SW 1271 (cell line): ENCODE data around the gene WFIKKN2.
"Not testable (repeated sequence)": the region's sequence is repeated elsewhere in the genome, so short reads cannot be mapped to it uniquely, and the experiment has no call there.

ENCODE experiments used
- DNase-seq, 2 experiments: peaks; one replicate each; lab custom pipeline; 2025; lab: John Stamatoyannopoulos, UW

WFIKKN2 gene, protein sequence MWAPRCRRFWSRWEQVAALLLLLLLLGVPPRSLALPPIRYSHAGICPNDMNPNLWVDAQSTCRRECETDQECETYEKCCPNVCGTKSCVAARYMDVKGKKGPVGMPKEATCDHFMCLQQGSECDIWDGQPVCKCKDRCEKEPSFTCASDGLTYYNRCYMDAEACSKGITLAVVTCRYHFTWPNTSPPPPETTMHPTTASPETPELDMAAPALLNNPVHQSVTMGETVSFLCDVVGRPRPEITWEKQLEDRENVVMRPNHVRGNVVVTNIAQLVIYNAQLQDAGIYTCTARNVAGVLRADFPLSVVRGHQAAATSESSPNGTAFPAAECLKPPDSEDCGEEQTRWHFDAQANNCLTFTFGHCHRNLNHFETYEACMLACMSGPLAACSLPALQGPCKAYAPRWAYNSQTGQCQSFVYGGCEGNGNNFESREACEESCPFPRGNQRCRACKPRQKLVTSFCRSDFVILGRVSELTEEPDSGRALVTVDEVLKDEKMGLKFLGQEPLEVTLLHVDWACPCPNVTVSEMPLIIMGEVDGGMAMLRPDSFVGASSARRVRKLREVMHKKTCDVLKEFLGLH

GRCh38 chr17:50835301-50836234 lies at the start of gene WFIKKN2:
Gene WFIKKN2, plus strand, starts transcription at chr17:50835586. Its CDS starts 352 bp downstream, at chr17:50835938.
- no peak for DNase-seq

- DNase-seq = no peak
These were observed 49.3 kb upstream of the WFIKKN2 start for GRCh38 chr17:50785946-50786570.

DNA sequence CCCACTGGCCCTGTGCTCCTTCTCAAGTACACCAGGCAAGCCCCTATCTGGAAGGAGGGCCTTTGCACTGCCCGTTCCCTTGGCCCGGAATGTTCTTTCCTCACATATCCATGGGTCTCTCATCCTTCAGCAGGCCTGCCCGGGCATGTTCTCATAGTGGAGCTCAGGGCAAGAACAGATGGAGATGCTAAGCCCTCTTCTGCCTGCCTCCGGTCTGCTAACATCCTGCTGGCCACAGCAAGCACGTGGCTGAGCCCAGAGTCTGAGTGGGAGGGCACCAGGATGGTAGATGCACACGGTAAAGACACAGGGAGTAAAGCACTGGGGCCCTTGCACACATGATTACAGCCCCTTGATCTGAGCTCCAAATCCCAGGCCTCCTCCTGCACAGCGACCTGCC lies 48.3 kb upstream of the WFIKKN2 start:
- no peak for DNase-seq

- DNase-seq = no peak
These were observed 44.8 kb upstream of the WFIKKN2 start for GRCh38 chr17:50790618-50791017.

- DNase-seq = no peak
These were observed 43.3 kb upstream of the WFIKKN2 start for GRCh38 chr17:50792132-50792531.

DNA sequence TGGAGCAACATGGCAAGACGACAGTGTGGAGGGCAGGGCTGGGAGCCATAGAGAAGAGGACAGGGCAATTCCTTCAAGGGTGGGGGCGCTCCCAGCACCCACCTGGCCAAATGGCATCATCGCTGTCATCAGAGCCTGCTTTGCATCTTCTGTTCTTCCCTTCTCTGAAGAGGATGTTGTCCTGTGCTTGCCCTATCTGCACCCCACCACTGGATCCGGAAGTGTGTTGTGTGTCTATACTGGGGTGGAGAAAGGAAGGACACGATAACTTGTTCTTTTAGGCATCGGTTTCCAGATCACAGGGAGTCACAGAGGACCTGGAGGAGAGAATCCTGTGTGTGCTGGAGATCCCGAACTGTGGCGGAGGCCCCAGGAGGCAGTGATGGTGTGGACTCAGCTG lies 42.4 kb upstream of the WFIKKN2 start:
- DNase-seq = no peak

DNA sequence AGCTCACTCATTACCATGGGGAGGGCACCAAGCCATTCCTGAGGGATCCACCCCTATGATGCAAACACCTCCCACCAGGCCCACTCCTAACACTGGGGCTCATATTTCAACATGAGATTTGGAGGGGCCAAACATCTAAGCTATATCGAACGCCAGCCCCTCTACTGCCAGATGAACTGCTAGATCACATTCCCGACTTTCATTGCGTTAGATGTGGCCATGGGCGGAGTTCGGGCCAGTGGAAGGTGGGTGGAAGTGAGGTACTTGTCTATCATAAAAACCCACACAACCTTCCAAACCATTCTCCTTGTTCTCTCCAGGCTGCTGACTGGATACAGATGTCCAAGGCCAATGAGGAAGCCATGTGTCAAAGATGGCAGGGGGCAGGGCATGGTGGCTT lies 41.0 kb upstream of the WFIKKN2 start:
- DNase-seq = no peak

- no peak for DNase-seq
These were observed 38.1 kb upstream of the WFIKKN2 start for GRCh38 chr17:50797135-50797810.

DNA sequence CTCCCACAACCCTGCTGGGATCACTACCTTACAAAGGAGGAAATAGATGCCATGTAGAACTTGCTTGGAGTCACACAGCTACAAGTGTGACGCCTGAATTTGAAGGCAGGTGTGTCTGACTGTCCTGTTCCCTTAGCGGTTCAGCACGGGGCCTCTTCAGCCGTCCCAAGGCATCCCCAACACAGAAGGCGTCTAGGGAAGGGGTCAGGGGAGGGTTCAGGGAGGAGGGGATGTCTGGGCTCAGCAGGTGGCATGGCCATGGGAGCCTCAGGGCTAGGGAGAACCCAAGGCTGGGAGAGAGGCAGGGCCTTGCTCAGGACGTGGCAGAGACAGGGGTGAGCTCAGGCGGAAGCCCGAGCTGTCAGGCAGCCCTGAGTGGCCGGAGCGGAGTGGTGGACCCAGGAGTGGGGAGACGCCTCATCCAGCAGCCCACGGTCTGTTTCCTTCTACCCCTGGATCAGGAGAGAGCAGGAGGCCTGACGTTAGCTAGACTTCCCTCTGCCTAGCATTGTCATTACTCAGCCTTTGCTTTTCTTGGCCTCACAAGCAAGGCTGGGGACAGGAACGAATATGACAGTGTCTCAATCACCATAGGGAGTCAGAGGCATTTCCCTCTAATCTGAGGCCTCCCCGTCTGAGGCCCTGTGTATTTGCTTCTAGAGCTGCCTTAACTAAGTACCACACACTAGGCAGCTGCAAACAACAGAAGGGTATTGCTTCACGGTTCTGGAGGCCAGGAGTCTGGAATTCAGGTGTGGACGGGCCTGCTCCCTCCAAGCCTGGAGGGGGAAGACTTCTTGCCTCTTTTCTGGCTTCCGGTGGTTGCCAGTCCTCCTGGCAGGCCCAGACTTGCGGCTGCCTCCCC lies 36.7 kb upstream of the WFIKKN2 start:
- no peak for DNase-seq

- DNase-seq = no peak
These were observed 35.8 kb upstream of the WFIKKN2 start for GRCh38 chr17:50799582-50799981.

DNA sequence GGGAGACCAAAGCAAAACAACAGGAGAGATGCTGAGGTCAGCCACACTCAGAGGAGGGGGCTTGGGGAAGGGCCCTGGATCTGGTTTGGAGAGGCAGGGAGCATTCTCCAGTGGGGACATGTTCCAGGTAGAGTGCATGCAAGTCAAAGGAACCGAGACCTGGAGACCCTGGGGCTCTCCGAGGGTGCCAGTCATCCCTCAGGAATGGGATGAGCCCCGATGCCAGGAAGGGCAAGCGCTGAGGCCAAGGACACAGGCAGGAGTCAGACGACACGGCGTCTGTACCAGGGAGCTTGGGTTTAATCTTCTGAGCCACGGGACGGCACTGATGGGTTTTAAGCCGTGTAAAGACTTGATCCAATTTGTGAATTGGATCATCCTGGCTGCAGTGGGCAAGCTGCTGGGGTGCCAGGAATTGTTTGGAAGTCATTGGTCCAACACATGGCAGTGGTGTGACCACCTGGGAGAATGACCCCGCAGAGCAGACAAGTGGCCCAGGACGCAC lies 35.1 kb upstream of the WFIKKN2 start:
- no peak for DNase-seq

DNA sequence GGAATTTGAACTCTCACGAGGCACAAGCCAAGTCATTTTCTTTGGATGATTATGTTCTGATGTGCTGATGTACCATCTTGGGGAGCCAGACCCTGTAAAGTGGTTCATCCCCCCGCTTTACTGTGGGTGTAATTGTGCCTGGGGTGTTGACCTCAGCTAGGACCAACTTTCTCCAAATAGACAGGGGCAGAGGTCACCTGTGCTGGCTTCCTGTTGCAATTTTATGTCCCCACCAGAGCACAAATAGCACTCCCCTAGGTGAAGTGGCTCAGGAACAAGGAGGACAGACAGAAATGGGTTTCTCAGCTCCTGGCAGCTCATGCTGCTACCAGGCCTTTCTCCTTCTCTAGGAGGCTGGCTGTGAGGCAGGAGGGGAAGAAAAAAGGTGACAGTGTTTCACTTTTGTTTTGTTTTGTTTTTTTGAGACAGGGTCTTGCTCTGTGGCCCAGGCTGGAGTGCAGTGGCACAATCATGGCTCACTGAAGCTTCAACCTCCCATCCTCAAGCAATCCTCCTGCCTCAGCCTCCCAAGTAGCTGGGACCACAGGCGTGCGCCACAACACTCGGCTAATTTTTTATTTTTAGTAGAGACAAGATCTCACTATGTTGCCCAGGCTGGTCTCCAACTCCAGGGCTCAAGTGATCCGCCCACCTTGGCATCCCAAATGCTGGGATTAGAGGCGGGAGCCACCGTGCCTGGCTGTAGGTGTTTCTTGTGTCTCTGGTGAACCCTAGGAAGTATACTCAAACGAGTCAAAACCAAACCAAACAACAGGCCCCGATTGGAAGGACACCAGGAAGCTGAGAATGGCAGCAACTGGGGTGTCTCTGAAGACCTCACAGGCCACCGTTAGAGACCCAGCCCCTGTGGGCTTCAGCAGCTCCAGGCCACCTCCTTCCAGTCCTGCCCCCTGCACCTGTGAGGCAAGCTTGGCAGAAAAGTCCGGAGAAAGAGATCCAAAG lies 32.5 kb upstream of the WFIKKN2 start:
- DNase-seq = no peak

DNA sequence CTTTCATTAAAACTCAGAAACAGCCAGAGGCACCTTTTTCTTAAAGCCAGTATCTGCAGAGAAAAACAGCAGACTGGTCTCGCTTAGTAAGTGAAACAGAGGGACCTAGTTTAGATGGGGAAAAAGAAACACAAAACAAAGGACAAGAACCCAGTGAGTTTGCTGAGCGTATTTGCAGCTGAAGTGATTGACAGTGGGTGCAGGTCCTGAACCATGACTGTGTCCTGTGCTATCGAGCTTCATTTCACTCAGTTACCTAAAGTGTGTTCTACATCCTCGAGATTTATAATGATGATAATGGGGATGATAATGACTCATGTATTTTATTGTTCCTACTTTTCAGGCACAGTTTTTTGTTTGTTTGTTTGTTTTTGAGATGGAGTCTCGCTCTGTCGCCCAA lies 31.7 kb upstream of the WFIKKN2 start:
- DNase-seq = no peak

GRCh38 chr17:50804749-50805475 lies 30.5 kb upstream of the WFIKKN2 start:
- not testable (repeated sequence) for DNase-seq

DNA sequence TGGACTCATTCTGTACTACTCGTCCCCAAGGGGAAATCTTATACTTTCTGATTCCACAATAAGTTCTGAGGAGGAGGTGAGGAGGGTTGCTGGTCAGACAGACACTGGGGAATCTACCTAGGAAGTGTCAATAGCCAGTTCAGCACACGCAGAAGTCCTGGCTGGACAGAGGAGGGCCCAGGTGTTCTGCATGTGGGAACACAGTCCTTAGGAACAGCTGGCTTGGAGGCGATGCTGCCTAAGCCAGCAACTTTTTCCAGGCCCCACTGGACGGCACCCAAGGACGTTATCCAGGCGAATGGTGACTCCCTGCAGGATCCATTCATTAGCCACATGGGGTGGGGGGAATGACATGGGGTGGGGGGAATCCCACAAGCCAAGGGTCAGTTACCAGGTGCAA lies 29.9 kb upstream of the WFIKKN2 start:
- DNase-seq = no peak

DNA sequence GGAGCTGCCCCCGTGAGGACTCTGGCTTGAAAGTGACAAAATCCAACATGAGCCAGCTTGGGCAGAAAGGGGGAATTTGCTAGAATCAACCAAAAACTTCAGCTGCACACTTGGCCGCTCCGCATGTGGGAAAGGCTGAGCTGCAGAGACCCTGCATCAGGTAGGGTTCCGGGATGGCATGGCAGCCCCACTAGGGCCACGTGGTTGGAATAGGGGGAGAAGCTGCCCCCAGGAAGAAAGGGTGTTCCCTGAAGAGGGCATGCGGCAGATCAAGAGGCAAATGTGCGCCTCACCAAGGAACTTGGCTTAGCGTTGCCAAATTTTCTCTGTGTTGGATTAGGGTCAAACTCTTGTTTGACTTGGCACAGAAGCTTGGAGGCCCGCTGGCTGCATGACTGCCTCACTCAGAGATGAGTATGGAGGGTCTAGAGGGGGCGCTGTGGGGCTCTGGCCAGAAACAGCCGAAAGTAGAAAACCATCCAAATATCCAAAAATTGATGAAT lies 29.2 kb upstream of the WFIKKN2 start:
- no peak for DNase-seq

DNA sequence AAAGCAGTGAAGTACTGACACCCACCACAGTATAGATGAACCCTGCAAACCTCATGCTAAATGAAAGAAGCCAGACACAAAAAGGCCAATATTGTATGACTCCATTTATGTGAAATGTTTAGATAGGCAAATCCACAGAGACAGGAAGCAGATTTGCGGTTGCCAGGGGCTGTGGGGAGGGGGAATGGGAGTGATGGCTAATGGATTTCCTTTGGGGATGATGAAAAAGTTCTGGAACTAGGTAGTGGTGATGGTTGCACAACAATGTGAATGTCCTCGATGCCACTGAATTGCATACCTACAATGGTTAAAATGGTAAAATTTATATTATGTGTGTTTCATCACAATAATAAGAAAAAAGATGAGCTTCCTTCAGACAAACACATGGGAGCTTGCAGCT lies 28.4 kb upstream of the WFIKKN2 start:
- DNase-seq = no peak

GRCh38 chr17:50807675-50808074 lies 27.7 kb upstream of the WFIKKN2 start:
- no peak for DNase-seq
